HL-60 (cell line): Measurements from ENCODE around the gene SPTAN1.

ENCODE experiments used
- DNase-seq, 2 experiments: peaks; one replicate each; pipeline ENCODE4 v3.0.0-alpha.2; 2010 to 2020; ENCODE audit warnings: low read depth in 1 of 2, low spot score in 1 of 2
- H3K27ac ChIP-seq: fragments of 250-450 bp; sonication (Bioruptor Pico); replicated peaks from 2 replicates; pipeline ENCODE4 v1.5.1; 2020; ENCODE audit warnings: mild to moderate bottlenecking, moderate library complexity
- H3K27me3 ChIP-seq: fragments of 250-450 bp; sonication (Bioruptor Pico); 2 replicates; pipeline ENCODE4 v1.5.1; 2021; ENCODE audit warnings: mild to moderate bottlenecking, moderate library complexity; ENCODE audit not compliant: insufficient read depth, poor library complexity, severe bottlenecking
- H3K4me3 ChIP-seq: replicated peaks from 2 replicates; pipeline ENCODE4 v1.5.1; 2011; ENCODE audit warnings: mild to moderate bottlenecking, control low read depth, low read length; ENCODE audit not compliant: insufficient read depth
- GABPA ChIP-seq: IDR thresholded peaks from 2 replicates; pipeline ENCODE4 v1.6.1; 2012; ENCODE audit warnings: low read depth
- POLR2AphosphoS5 ChIP-seq: IDR thresholded peaks from 2 replicates; pipeline ENCODE4 v1.6.1; 2012; ENCODE audit warnings: low read depth
- REST ChIP-seq: IDR thresholded peaks from 2 replicates; pipeline ENCODE4 v1.6.1; 2012; ENCODE audit warnings: low read depth; ENCODE audit not compliant: insufficient replicate concordance
- SPI1 ChIP-seq: IDR thresholded peaks from 2 replicates; pipeline ENCODE4 v1.6.1; 2012; ENCODE audit warnings: low read depth, mild to moderate bottlenecking, borderline replicate concordance

SPTAN1 gene

DNA sequence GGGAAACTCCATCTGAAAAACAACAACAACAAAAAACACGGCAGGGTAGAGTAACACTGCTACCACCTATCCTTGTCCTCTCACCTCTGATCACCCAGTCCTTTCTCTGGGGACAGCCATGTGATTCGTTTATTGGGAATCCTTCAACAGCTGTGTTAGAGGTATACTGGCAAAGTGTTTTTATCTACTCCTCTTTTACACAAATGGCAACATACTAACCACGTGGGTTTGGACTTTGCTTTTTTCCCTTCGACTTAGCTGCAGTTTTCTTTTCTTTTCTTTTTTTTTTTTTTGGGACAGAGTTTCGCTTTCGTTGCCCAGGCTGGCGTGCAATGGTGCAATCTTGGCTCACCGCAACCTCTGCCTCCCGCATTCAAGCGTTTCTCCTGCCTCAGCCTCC is 125.4 kb downstream of the SPTAN1 start:
- no peaks in the 10 kb centered on the region for H3K27me3 ChIP-seq
- H3K27ac ChIP-seq, result no peak overlapping the region
- DNase-seq, result no peak
- H3K4me3 ChIP-seq, result no peak overlapping the region
- TF ChIP-seq GABPA, result no peak
- no peak for TF ChIP-seq SPI1
- no peak for TF ChIP-seq POLR2AphosphoS5
- no peak for TF ChIP-seq REST
